Measurements from ENCODE around the gene CD14. TPM values are rescaled to one million over a fixed set of nuclear protein-coding genes. Genes with fewer than 3 reads are reported as not detected.

Gene CD14
- total RNA-seq (ENCODE audit: low replicate concordance): 2.8 and 107 TPM in 2 replicates

DNA sequence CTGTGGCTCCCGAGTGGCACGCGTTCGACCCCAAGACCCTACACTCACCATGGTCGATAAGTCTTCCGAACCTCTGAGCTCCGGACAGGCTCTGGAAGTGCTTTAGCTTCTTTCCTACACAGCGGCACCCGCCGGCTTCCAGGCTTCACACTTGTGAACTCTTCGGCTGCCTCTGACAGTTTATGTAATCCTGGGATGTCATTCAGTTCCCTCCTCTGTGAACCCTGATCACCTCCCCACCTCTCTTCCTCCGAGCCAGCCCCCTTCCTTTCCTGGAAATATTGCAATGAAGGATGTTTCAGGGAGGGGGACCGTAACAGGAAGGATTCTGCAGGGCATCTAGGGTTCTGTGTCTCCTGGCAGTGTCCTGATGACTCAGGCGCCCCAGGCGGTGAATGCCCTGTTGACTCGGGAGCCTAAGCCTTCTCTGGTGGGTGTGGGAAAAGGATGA, at the start of gene CD14:
CD14 (minus strand) TSS at position 155 of the 451 bp plus-strand sequence; CDS start at position 51, 104 bp downstream.

DNA sequence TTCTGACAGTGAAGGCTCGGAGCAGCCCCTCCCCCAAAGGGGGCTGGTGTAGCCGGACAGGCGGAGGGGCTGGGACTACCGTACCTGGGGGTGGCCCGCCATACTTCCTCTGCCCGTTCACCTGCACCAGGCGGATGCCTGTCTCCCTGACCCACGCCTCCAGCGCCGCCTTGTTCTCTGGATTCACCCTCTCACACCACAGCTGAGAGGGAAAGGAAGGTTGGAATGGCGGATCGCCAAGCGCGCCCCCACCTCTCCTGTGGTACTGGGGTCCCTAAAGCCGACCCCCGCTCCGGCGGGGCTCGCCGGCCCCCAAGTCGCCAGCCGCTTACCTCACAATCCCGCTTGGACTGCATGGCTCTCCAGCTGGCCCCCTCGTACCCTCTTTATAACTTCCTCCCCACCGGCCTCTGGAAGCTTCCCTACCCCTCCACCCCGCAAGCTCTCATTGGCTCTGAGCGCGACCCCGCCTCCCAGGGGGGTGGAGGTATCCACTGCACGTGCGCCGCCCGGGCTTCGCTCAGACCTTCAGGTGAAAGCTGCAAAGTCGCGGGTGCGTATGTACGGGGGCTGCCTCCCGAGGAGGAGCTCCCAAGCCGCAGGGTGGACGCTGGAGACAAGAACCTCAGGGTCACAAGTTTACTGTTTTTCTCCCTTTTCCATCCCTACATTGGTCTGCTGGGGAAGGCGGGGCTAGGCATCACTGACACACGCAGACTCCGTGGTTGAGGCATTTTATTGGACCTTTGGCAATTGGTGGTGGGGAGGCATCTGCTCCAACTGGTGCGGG, 40.4 kb upstream of the CD14 start, which contains the start of gene DND1:
DND1 (minus strand) TSS at position 390 of the 790 bp plus-strand sequence; CDS start at position 356, 34 bp downstream.

DNA sequence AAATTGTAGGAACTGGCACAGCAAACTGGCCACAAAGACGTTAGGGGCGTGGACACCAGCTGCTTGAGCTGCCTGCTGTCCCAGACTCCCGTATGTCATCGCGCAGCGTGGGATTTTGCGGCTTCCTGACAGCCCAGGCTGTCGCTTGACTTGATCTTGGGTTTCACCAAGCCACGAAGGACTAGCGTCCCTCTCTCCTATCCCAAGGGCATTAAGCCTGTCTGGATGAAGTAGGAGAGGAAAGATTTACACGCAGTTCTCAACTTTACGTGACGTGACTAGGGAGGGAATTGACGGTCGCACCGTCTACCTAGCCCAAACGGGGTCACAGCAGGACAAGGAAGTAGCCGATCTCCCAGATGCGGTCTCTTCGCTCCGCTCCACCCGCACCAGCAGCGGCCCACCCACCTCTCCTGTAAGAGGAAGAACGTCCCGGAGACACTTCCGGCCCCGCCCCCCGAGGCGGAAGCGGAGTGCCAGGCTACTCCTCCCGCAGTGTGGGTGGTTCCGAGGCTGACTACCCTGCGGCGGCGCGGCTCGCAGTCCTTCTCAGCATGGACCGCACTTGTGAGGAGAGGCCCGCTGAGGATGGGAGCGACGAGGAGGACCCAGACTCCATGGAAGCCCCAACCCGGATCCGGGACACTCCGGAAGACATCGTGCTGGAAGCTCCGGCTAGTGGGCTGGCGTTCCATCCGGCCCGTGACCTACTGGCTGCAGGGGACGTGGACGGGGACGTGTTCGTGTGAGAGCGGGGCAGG, 31.6 kb upstream of the CD14 start, which contains the start of gene WDR55:
WDR55 (plus strand) TSS at position 546 of the 761 bp plus-strand sequence; CDS start at position 555, 9 bp downstream.

DNA sequence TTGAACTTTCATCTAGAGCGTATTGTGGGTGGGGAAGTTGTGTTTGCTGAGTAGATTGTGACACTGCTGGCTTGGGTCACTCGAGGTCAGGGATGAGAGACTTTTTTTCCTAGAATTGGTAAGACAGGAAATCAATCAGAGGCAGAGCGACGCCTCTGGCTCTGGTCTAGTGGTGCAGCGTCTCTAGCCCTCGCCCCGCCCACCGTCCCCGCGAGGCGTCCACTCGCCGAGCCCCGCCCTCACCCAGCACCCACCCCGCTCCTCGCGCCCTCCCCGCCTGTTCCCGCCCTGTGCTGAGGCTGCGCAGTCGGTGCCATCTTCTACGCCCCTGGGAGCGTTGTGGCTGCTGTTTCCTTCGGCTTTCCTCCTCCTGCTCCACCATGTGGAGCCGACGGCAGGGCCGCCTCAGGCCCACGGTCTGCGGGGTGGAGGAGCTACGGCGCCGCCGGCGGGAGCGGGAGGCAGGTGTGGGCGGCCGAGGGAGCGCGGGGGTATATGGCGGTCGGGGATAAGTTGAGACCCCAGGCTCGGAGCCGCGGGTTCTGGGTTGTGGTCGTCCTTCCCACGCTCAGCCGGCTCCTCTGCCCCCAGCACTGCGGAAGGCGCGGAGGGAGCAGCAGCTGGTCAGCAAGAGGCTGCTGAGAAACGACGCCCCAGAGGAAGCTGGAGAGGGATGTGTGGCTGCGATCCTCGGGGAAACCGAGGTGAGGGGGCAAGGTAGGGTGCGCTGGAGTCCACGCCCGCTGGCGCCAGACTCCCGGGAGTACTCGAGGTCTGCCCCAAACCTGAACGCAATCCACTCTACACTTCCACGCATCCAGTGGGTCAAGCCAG, 6.4 kb upstream of the CD14 start, which contains the start of gene TMCO6:
TMCO6 (plus strand) TSS at position 304 of the 834 bp plus-strand sequence; CDS start at position 381, 77 bp downstream.

Other genes with a start within 250 kb of the CD14 start
- gene ANKHD1, start 231.3 kb downstream of the CD14 start, total RNA-seq (ENCODE audit: low replicate concordance): 46.5 and 61.1 TPM in 2 replicates
- gene EIF4EBP3, start 85.5 kb downstream of the CD14 start, total RNA-seq (ENCODE audit: low replicate concordance): 0.90 and 3.7 TPM in 2 replicates
- gene SRA1, start 75.7 kb downstream of the CD14 start, total RNA-seq (ENCODE audit: low replicate concordance): 18.5 and 69.7 TPM in 2 replicates
- gene APBB3, start 68.6 kb downstream of the CD14 start, total RNA-seq (ENCODE audit: low replicate concordance): 22.9 and 38.1 TPM in 2 replicates
- gene SLC35A4, start 68.3 kb downstream of the CD14 start, total RNA-seq (ENCODE audit: low replicate concordance): 16.8 and 29.5 TPM in 2 replicates
- 9.0 and 13.5 TPM in 2 replicates for gene TMCO6, start 6.3 kb upstream of the CD14 start, total RNA-seq (ENCODE audit: low replicate concordance)
- 84.9 and 115 TPM in 2 replicates for gene NDUFA2, start 14.5 kb upstream of the CD14 start, total RNA-seq (ENCODE audit: low replicate concordance)
- gene IK, start 14.7 kb upstream of the CD14 start, total RNA-seq (ENCODE audit: low replicate concordance): 107 and 212 TPM in 2 replicates
- 25.9 and 27.7 TPM in 2 replicates for gene WDR55, start 31.7 kb upstream of the CD14 start, total RNA-seq (ENCODE audit: low replicate concordance)
- 0.30 TPM in 1 of 2 replicates, not detected in the other for gene DND1, start 40.4 kb upstream of the CD14 start, total RNA-seq (ENCODE audit: low replicate concordance)
- 67.7 and 92.6 TPM in 2 replicates for gene HARS1, start 58.2 kb upstream of the CD14 start, total RNA-seq (ENCODE audit: low replicate concordance)
- gene HARS2, start 58.3 kb upstream of the CD14 start, total RNA-seq (ENCODE audit: low replicate concordance): 24.1 and 27.4 TPM in 2 replicates
- gene ZMAT2, start 67.3 kb upstream of the CD14 start, total RNA-seq (ENCODE audit: low replicate concordance): 63.1 and 94.5 TPM in 2 replicates
- gene PCDHA1, start 153.0 kb upstream of the CD14 start, total RNA-seq (ENCODE audit: low replicate concordance): 0.08 TPM in 1 of 2 replicates, not detected in the other
- 0.08 and 0.12 TPM in 2 replicates for gene PCDHA2, start 161.7 kb upstream of the CD14 start, total RNA-seq (ENCODE audit: low replicate concordance)
- gene PCDHA3, start 167.9 kb upstream of the CD14 start, total RNA-seq (ENCODE audit: low replicate concordance): 0.15 and 0.70 TPM in 2 replicates
- 0.23 and 0.82 TPM in 2 replicates for gene PCDHA4, start 173.9 kb upstream of the CD14 start, total RNA-seq (ENCODE audit: low replicate concordance)
- 0.08 TPM in 1 of 2 replicates, not detected in the other for gene PCDHA5, start 188.4 kb upstream of the CD14 start, total RNA-seq (ENCODE audit: low replicate concordance)
- 0.53 and 2.9 TPM in 2 replicates for gene PCDHA6, start 194.8 kb upstream of the CD14 start, total RNA-seq (ENCODE audit: low replicate concordance)
- 0.75 and 1.5 TPM in 2 replicates for gene PCDHA7, start 201.1 kb upstream of the CD14 start, total RNA-seq (ENCODE audit: low replicate concordance)
- under 0.01 and 0.47 TPM in 2 replicates for gene PCDHA8, start 208.0 kb upstream of the CD14 start, total RNA-seq (ENCODE audit: low replicate concordance)
- under 0.01 and 0.23 TPM in 2 replicates for gene PCDHA9, start 215.2 kb upstream of the CD14 start, total RNA-seq (ENCODE audit: low replicate concordance)
- 0.08 and 1.4 TPM in 2 replicates for gene PCDHA10, start 222.7 kb upstream of the CD14 start, total RNA-seq (ENCODE audit: low replicate concordance)
- gene PCDHA11, start 235.8 kb upstream of the CD14 start, total RNA-seq (ENCODE audit: low replicate concordance): 0.15 and 0.59 TPM in 2 replicates
- gene PCDHA12, start 242.1 kb upstream of the CD14 start, total RNA-seq (ENCODE audit: low replicate concordance): 0.15 and 0.59 TPM in 2 replicates
- gene PCDHA13, start 248.9 kb upstream of the CD14 start, total RNA-seq (ENCODE audit: low replicate concordance): 0.08 and 0.59 TPM in 2 replicates

Measured in smooth muscle cell of the coronary artery (primary cell).